Smooth muscle cell (in vitro differentiated cells): ENCODE measurements around the gene PLK5. TPM values are rescaled to one million over a fixed set of nuclear protein-coding genes. Genes with fewer than 3 reads are reported as not detected.

Source experiments
- DNase-seq: peaks from one replicate; lab custom pipeline; 2025; ENCODE audit not compliant: unreplicated experiment; lab: John Stamatoyannopoulos, UW
- H2AFZ ChIP-seq: fragments of 200-600 bp; sonication (generic); 2 replicates; pipeline ENCODE4 v1.6.0; 2016; ENCODE audit warnings: antibody characterized with exemption, low read depth, mild to moderate bottlenecking
- H3F3A ChIP-seq: fragments of 200-600 bp; sonication (generic); 2 replicates; pipeline ENCODE4 v1.6.0; 2017; ENCODE audit warnings: antibody characterized with exemption, low read depth
- H3K27ac ChIP-seq: fragments of 200-600 bp; sonication (generic); 2 replicates; pipeline ENCODE4 v1.5.1; 2016; ENCODE audit warnings: low read depth, mild to moderate bottlenecking
- H3K27me3 ChIP-seq: fragments of 200-600 bp; sonication (generic); 2 replicates; pipeline ENCODE4 v1.6.1; 2016; ENCODE audit warnings: low read depth, mild to moderate bottlenecking
- H3K36me3 ChIP-seq: fragments of 200-600 bp; sonication (generic); 2 replicates; pipeline ENCODE4 v1.5.1; 2016; ENCODE audit warnings: low read depth
- H3K4me1 ChIP-seq: fragments of 200-600 bp; sonication (generic); 2 replicates; pipeline ENCODE4 v1.5.1; 2016; ENCODE audit warnings: low read depth
- H3K4me2 ChIP-seq: fragments of 200-600 bp; sonication (generic); 2 replicates; pipeline ENCODE4 v1.6.0; 2016; ENCODE audit warnings: mild to moderate bottlenecking
- H3K4me3 ChIP-seq: fragments of 200-600 bp; sonication (generic); 2 replicates; pipeline ENCODE4 v1.5.1; 2016; ENCODE audit warnings: mild to moderate bottlenecking
- H3K79me2 ChIP-seq: fragments of 200-600 bp; sonication (generic); 2 replicates; pipeline ENCODE4 v1.6.0; 2016; ENCODE audit warnings: low read depth, mild to moderate bottlenecking
- H3K9ac ChIP-seq: fragments of 200-600 bp; sonication (generic); 2 replicates; pipeline ENCODE4 v1.6.0; 2016; ENCODE audit warnings: low read depth
- H3K9me3 ChIP-seq: fragments of 200-600 bp; sonication (generic); replicated peaks from 2 replicates; pipeline ENCODE4 v1.5.1; 2016; ENCODE audit warnings: low read depth
- H4K20me1 ChIP-seq: fragments of 200-600 bp; sonication (generic); 2 replicates; pipeline ENCODE4 v1.6.0; 2016; ENCODE audit warnings: low read depth
- WGBS: methylation state at CpG from one replicate; pipeline ENCODE4 v1.1.7; 2016; ENCODE audit warnings: low lambda C conversion rate; 5-methylcytosine and 5-hydroxymethylcytosine counted together
- polyA plus RNA-seq: library from polyadenylated mRNA; unstranded; fragments of >200 nt; fragmentation: Nextera tagmentation; extraction: Ambion mirVana; gene quantifications from 2 replicates; pipeline ENCODE4 v1.2.1, GENCODE V29; 2016
- total RNA-seq: library from RNA; depleted of rRNA; stranded (reverse); fragments of >200 nt; gene quantifications from 2 replicates; pipeline ENCODE4 v1.2.3, GENCODE V29; 2014
- TF ChIP-seq, protein P1 (sequence below): fragments of 200-600 bp; sonication (generic); IDR thresholded peaks from 2 replicates; pipeline ENCODE4 v1.5.1; 2017; ENCODE audit warnings: borderline replicate concordance, mild to moderate bottlenecking, antibody characterized with exemption; ENCODE audit not compliant: insufficient read depth, poor library complexity, severe bottlenecking

PLK5 gene
- total and polyA plus RNA-seq, 2 experiments from 2014 or later = not detected

DNA sequence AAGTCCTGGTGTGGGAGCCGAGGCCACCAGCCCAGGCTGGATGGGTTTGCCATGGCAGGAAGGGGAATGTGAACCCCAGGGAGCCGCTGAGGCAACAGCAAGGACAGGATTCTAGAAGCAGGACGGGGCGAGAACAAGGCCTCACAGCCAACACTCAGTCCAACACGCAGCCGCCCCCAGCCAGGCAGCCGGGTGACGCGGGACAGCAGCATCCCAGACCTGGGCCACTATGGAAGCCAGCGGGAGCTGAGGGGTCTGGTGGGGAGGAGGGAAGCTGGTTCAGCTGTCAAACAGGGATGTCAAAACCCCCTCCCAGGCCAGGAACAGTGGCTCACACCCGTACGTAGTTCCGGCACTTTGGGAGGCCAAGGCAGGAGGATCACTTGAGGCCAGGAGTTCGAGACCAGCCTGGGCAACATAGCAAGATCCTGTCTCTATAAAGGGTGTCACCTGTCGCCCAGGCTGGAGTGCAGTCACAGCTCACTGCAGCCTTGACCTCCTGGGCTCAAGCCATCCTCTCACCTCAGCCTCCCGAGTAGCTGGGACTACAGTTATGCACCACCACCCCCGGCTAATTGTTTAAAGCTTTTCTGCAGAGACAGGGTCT is 37.5 kb downstream of the PLK5 start:
- H4K20me1 ChIP-seq = peaks cover 100% of the 10 kb centered on the region
- no peak overlapping the region for H3K9ac ChIP-seq
- H2AFZ ChIP-seq = no peak overlapping the region
- no peak overlapping the region for H3K4me3 ChIP-seq
- H3K4me1 ChIP-seq = peaks cover 11% of the 10 kb centered on the region
- 97% methylated on average over 17 of the region's 17 CpGs for WGBS
- no peaks in the 10 kb centered on the region for H3K36me3 ChIP-seq
- TF ChIP-seq, protein P1, sequence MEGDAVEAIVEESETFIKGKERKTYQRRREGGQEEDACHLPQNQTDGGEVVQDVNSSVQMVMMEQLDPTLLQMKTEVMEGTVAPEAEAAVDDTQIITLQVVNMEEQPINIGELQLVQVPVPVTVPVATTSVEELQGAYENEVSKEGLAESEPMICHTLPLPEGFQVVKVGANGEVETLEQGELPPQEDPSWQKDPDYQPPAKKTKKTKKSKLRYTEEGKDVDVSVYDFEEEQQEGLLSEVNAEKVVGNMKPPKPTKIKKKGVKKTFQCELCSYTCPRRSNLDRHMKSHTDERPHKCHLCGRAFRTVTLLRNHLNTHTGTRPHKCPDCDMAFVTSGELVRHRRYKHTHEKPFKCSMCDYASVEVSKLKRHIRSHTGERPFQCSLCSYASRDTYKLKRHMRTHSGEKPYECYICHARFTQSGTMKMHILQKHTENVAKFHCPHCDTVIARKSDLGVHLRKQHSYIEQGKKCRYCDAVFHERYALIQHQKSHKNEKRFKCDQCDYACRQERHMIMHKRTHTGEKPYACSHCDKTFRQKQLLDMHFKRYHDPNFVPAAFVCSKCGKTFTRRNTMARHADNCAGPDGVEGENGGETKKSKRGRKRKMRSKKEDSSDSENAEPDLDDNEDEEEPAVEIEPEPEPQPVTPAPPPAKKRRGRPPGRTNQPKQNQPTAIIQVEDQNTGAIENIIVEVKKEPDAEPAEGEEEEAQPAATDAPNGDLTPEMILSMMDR = no peak
- DNase-seq = no peak
- H3K27me3 ChIP-seq = no peaks in the 10 kb centered on the region
- H3F3A ChIP-seq = no peaks in the 10 kb centered on the region
- no peaks in the 10 kb centered on the region for H3K9me3 ChIP-seq
- H3K27ac ChIP-seq = no peak overlapping the region
- H3K4me2 ChIP-seq = no peak overlapping the region
- peaks cover 90% of the 10 kb centered on the region for H3K79me2 ChIP-seq

DNA sequence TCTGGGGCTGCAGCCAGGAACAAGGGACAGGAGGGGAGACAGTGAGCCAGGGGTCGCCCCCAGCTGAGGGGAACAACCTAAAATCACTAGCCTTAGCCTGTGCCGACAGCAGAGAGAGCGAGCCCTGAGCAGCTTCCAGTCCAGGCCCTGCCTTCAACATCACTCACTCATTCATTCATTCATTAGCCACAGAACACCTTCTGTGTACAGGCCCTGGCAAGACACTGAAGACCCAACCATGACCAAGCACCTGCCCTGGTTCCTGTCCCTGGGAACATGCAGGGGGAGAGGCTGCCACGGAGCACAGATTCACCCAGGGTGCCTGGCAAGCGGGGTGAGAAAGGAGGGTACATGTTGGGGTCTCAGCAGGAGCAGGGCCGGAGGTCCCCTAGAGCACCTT is 39.4 kb downstream of the PLK5 start:
- H3K9ac ChIP-seq = no peak overlapping the region
- 99% methylated on average over 6 of the region's 6 CpGs for WGBS

DNA sequence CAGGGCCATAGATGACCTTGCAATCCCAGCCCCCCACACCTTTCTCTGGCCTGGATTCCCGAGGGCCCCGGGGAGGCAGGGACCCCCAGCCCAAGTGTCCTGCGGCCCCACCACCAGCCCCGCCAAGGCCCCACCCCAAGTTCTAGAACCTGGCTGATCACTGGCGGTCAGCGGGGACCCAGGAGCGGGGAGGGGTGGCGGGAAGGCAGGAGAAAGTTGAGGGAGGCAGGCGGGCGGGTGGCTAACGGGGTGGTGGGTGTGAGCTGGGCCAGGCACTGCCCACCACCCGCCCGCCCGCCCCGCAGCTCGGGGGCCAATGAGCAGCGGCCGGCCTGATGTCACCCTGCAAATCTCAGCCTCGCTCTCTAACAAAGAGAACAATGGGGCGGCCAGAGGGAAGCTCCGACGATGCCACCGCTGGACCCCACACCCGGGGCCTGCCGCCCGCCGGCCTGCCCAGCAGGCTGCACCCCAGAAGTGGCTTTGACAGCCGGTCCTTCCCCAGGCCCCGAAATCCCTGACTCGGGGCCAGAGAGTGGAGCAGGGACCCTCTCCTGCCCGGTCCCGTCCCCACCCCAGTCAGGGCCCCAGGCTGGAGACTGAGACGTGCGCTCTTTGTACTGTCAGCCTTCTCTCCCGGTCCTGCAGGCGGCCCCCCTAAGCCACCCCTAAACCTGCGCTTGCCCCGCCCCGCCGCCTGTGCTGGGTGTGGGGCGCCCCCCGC is 42.7 kb downstream of the PLK5 start:
- H4K20me1 ChIP-seq = peaks cover 49% of the 10 kb centered on the region
- H3K4me1 ChIP-seq = peaks cover 11% of the 10 kb centered on the region
- H3K27ac ChIP-seq = peak overlapping the region; percentile 97
- H2AFZ ChIP-seq = no peak overlapping the region
- H3K4me3 ChIP-seq = peak overlapping the region; percentile 84
- DNase-seq = peak; percentile 70
- H3K9me3 ChIP-seq = no peaks in the 10 kb centered on the region
- peaks cover 59% of the 10 kb centered on the region for H3K79me2 ChIP-seq
- H3K9ac ChIP-seq = peak overlapping the region; percentile 98
- H3K4me2 ChIP-seq = peak overlapping the region; percentile 95
- H3F3A ChIP-seq = no peaks in the 10 kb centered on the region
- TF ChIP-seq, protein P1 = no peak
- no peaks in the 10 kb centered on the region for H3K27me3 ChIP-seq
- H3K36me3 ChIP-seq = no peaks in the 10 kb centered on the region
- WGBS = 0% methylated on average over 26 of the region's 42 CpGs

More for the DNA sequence above, 39.4 kb downstream of the PLK5 start:
- Histone ChIP-seq H2AFZ (no peak overlapping the region), H4K20me1 (peaks cover 82% of the 10 kb centered on the region), H3K36me3 (no peaks in the 10 kb centered on the region), H3K27ac (no peak overlapping the region), H3K4me1 (peaks cover 11% of the 10 kb centered on the region), H3K9me3 (no peaks in the 10 kb centered on the region), H3K4me2 (no peak overlapping the region), H3K79me2 (peaks cover 90% of the 10 kb centered on the region), H3F3A (no peaks in the 10 kb centered on the region), H3K4me3 (no peak overlapping the region), H3K27me3 (no peaks in the 10 kb centered on the region)
- TF ChIP-seq, protein P1 = no peak
- no peak for DNase-seq
